ENCODE data around the gene NUCKS1.

NUCKS1 gene

DNA sequence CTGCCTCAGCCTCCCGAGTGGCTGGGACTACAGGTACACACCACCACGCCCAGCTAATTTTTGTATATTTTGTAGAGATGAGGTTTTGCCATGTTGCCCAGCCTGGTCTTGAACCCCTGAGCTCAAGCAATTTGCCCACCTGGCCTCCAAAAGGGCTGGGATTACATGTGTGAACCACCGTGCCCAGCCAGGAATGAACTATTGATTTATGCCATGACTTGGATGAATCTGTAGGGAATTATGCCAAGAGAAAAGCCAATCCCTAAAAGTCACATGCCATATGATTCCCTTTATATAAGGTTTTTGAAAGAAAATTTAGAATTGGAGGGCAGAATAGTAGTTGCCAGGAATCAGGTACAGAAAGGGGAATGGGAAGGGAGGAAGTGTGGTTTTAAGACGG is 50.6 kb downstream of the NUCKS1 start:
- no peak for DNase-seq (ENCODE audit: low spot score)

DNA sequence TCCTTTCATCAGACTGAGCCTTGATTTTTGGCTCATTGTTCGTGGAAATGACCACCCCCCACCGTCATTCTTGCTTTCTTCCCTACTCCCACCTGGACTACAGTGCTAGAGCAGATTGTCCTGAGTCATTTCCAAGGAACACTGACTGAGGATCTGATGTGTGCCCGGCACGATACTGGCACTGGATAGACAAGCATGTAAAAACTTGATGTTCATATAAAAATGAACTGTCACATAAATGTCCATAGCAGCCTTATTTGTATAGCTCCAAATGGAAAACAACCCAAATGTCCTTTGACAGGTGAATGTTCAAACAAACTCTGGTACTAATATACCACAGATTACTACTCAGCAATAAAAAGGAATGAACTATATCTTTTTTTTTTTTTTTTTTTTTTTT is 51.1 kb downstream of the NUCKS1 start:
- no peak for DNase-seq (ENCODE audit: low spot score)

DNA sequence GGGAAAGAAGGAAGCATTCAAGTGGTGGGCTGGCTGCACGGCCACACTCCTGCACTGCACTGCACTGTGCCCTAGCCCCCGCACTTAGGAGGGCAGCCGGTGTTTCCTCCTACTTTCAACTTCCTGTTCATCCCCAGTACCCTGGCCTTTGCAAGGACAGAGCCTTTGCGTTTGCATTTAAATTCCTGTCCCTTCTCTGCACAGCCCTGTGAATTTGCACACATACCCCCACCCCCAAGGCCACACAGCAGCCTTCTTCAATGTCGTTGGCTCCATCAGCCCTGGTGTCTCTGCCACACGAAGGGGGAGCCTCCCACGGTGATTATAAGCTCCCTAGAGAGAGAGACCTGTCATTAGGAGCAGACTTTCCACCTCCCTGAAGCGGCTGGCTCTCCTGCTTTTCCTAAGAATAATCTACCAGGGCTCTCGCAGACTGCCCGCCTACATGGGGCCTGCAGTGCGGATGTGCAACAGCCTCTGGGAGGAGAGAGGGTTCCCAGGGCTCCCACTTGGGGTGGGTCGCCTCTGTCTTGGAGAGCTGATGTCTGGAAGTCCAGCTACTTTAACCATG is 56.5 kb downstream of the NUCKS1 start:
- DNase-seq (ENCODE audit: low spot score) = no peak

- no peak for DNase-seq (ENCODE audit: low spot score)
Observed at GRCh38 chr1:205692423-205692822, 57.6 kb downstream of the NUCKS1 start.

DNA sequence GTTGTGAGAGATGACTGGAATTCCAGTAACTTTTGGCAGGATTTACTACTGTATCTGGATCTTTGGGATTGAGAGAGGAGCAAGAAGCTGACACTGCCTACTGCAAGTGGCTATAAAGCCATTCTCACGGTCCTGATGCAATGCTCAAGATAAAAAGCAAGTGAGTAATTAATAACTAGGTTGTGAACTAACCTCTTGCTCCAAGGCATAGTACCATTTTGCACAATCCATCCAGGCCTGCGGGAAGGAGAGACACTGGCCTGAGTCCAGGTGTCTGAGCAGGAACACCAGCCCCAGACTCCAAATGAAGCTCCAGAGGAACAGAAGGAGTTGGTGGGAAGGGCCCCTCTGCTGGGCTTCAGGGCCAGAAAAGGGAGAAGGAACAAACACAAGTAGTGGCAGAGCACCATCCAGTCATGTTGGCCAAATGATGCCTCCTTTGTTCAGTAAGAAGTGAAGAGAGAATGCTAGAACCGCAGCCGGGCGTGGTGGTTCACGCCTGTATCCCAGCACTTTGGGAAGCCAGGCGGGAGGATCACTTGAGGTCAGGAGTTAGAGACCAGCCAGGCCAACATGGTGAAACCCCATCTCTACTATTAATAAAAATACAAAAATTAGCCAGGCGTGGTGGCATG is 59.7 kb downstream of the NUCKS1 start:
- DNase-seq (ENCODE audit: low spot score) = no peak

DNA sequence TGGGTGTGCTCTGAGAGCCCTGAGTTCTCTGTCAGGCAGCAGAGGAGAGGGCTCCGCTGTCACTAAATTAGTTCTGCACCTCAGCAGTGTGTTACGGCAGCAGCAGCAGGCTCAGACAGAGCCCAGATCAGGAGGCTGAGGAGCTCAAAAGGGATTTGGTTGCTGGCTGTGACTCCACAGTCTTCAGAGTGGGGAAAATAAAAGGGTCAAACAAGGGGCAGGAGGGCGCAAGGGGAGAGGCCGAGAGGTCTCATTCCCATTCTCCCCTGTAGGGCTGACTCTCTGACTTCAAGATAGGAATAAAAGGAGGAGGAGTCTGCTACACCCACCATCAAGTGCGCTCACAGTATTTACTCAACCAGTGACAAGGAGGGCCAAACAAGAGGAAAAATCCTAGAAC is 60.5 kb downstream of the NUCKS1 start:
- no peak for DNase-seq (ENCODE audit: low spot score)

DNA sequence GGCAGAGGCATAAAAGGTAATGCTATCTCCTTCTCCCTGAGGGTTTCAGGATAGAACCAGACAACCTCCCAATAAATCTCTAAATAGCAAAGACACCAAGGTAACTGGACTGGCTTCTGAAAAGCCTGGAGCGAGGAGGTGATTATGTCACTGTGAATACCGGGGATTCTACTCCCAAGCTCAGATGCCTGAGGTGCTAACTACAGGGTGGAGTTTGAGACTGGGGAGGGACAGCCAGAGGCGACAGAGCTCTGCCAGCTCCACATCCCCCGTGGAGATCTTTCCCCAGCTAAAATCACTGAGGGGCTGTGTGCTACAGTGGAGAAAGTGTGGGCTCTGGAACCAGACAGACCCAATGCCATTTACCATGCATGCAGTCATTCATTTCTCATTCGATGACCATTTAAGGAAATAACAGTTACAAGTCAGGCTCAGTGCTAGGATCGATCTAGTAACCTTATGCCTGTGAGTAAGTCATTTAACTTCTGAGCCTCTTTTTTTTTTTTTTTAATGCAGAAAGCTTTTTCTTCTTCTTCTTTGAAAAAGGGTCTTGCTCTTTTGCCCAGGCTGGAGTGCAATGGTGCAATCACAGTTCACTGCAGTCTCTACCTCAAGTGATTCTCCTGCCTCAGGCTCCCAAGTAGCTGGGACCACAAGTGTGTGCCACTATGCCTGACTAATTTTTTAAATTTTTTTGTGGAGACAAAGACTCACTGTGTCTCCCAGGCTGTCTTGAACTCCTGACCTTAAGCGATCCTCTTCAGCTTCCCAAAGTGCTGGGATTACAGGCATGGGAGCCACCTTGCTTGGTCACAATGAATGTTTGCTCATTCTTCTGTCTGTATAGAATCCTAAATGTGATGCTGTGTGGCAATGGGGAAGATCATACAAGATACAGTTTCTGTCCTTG is 61.6 kb downstream of the NUCKS1 start:
- DNase-seq (ENCODE audit: low spot score) = no peak

DNA sequence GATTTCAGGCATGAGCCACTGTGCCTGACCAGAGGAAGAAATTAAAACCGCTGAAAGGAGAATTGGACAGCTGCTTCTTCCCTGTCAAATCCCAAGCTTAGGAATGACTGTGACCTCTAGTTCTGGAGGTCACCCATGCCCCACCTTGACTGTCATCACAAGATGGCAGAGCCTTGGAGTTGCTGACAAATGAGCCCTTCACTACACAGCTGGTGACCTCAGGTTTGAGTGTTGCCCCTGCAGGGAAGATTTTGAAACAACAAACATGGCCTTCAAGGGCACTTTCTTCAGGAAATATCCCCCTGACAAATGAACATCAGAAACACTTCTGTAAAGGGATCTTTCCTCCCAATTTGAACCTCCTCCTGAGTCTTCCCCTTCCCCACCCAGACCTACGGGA is 62.7 kb downstream of the NUCKS1 start:
- no peak for DNase-seq (ENCODE audit: low spot score)

DNA sequence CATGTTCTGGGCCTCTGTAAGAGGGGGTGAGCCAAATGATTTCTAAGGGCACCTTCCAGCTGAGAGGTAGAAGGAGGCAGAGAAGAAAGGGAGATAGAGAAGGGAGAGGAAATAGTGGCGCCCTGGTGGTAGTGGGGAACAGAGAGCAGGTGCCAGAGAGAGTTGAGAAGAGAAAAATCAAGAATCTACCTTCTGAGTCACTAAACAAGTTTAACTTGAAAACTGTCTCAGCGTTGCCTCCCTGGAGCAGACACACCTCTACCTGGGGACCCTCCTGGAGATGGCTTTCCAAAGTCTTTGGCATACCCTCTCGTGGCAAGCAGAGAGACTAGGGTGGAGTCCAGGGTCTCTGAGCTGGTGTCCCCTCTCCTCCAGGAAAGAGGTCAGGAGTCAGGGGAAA is 68.6 kb downstream of the NUCKS1 start:
- no peak for DNase-seq (ENCODE audit: low spot score)

- peak; percentile 84 for DNase-seq (ENCODE audit: low spot score)
Observed at GRCh38 chr1:205680073-205680851, 69.7 kb downstream of the NUCKS1 start, which contains the start of gene SLC45A3. Gene SLC45A3, minus strand, starts transcription at chr1:205680509. Its CDS starts 15,853 bp downstream, at chr1:205664656.

GRCh38 chr1:205678286-205679111 is 71.5 kb downstream of the NUCKS1 start:
- no peak for DNase-seq (ENCODE audit: low spot score)

DNA sequence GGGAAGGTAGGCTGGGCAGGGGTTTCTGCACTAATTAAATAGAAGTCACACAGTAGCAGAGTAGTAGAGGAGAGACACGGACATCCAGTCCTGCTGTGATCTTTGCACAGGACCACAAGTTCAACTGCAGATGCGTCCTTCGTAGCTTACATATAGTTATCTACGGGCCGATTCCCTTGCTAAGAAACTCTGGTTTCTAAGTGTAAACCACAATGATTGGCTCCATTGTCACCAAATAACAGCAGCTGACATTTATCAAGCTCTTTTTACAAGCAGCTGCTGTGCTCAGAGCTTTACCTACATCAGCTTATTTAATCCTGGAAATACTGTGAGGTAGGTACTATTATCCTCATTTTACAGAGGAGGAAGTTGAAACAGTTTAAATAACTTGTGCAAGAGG is 72.8 kb downstream of the NUCKS1 start:
- no peak for DNase-seq (ENCODE audit: low spot score)

- DNase-seq (ENCODE audit: low spot score) = no peak
Observed at GRCh38 chr1:205676597-205676996, 73.4 kb downstream of the NUCKS1 start.

DNA sequence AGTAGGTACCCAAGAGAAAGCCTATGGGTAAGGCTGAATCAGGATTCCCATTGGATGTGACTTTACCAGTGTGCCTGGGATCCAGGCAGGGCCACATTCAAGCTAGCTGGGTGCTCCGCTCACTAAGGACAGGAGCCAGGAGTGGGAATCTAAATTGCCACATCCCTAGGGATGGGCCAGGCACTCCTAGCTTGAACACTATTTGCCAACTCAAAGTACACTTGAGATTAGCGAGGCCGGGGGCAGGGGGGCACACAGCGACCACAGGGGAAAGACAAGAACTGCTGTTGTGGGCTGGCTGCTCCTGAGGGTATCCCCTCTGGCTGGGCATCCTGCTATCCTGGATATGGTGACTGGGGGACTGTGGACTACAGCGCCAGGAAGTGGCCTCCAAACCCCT is 74.0 kb downstream of the NUCKS1 start:
- no peak for DNase-seq (ENCODE audit: low spot score)

DNA sequence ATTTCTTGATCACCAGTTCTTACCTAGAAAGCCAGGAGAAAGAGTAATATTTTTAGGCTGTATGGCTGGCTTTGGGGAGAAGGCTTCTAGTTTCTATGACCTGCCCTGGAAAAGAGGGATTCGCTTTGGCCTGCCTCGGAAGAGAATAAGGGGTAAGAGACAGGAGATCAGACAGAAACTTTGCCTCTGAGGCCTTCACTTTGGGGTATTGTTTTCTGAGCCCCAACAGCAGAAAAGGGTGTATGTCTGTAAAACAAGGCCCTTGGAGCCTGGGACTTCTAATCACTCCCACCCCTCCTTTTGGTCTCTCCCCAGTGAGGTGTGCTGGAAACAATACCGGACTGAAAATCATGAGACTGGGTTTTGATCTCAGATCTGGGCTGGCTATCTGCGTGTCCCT is 74.7 kb downstream of the NUCKS1 start:
- no peak for DNase-seq (ENCODE audit: low spot score)

- no peak for DNase-seq (ENCODE audit: low spot score)
Observed at GRCh38 chr1:205672970-205673369, 77.0 kb downstream of the NUCKS1 start.

- DNase-seq (ENCODE audit: low spot score) = no peak
Observed at GRCh38 chr1:205672395-205672889, 77.5 kb downstream of the NUCKS1 start.

- no peak for DNase-seq (ENCODE audit: low spot score)
Observed at GRCh38 chr1:205670611-205671430, 79.2 kb downstream of the NUCKS1 start.

DNA sequence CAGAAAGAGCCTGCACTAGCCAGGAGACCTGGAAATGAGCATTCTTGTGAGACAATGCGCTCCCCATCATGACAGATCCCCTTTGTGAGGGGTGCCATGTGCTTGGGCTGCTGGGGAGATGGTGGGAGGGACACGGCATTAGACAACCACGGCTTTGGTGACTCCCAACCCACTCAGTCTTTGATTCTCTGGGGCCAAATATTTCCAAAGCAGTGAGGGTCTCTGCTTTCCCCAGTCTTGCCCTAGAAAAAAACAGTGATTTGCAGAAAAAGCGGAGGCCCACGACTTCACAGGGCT is 79.9 kb downstream of the NUCKS1 start:
- DNase-seq (ENCODE audit: low spot score) = no peak

DNA sequence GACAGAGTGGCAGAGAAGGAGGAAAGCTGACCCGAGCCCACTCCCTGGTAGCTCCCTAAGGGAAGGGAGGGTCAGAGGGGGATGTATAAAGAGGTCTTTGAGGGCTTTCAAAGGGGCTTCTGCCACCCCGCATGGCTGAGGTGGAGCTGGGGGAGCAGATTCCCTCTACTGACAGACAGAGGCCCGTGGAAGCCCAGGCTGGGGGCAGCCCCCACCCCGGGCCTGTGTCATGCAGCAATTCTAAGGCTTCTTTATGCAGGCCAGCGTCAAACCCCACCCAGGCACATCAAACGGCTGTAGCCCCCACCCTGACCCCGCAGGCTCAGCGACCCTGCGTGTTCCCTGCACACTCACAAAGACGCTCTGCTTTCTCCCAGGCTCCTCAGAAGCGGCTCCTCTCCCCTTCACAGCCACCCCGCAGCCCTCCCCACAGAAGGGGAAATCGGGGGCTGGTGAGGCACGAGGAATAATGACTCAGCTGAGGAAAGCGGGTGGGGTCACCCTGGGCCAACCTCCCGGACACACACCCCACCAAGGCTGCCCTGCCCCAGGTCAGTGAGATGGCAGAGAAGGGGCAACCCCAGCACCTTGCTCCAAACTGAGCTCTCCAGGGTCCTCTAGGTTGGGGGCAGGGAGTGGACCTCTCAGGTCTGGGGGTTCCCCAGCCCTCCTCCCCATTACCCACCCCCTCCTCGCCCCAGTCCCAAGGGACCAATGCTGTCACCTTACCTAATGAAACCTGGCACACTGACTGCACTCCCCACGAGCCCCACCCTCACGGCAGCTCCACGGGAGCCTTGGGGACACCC is 80.4 kb downstream of the NUCKS1 start:
- DNase-seq (ENCODE audit: low spot score) = no peak

Data from GM03348 (cell line).